NCI-H345 (cell line): Measurements from ENCODE around the gene TASOR2.

Experiments
- DNase-seq: peaks from one replicate; lab custom pipeline; 2025; lab: John Stamatoyannopoulos, UW

TASOR2 gene

GRCh38 chr10:5684318-5684970 lies at the start of gene TASOR2:
Gene TASOR2, plus strand, starts transcription at chr10:5684838. Its CDS starts 35,805 bp downstream, at chr10:5720643.
- DNase-seq = peak; percentile 93

GRCh38 chr10:5634918-5635317 lies 49.7 kb upstream of the TASOR2 start:
- no peak for DNase-seq

GRCh38 chr10:5638494-5638893 lies 46.1 kb upstream of the TASOR2 start:
- no peak for DNase-seq

- no peak for DNase-seq
Observed at GRCh38 chr10:5639066-5639465, 45.6 kb upstream of the TASOR2 start.

- no peak for DNase-seq
Observed at GRCh38 chr10:5640036-5640435, 44.6 kb upstream of the TASOR2 start.

- DNase-seq = no peak
Observed at GRCh38 chr10:5640501-5640900, 44.1 kb upstream of the TASOR2 start.

GRCh38 chr10:5641501-5641900 lies 43.1 kb upstream of the TASOR2 start:
- no peak for DNase-seq

GRCh38 chr10:5643346-5644067 lies 41.1 kb upstream of the TASOR2 start:
- no peak for DNase-seq

- no peak for DNase-seq
Observed at GRCh38 chr10:5644930-5645329, 39.7 kb upstream of the TASOR2 start.

GRCh38 chr10:5645375-5645774 lies 39.3 kb upstream of the TASOR2 start:
- no peak for DNase-seq

GRCh38 chr10:5645944-5646617 lies 38.6 kb upstream of the TASOR2 start:
- no peak for DNase-seq

- no peak for DNase-seq
Observed at GRCh38 chr10:5647507-5648240, 37.0 kb upstream of the TASOR2 start.

GRCh38 chr10:5648494-5649457 lies 35.9 kb upstream of the TASOR2 start:
- no peak for DNase-seq

- DNase-seq = no peak
Observed at GRCh38 chr10:5649746-5650145, 34.9 kb upstream of the TASOR2 start.

- no peak for DNase-seq
Observed at GRCh38 chr10:5650664-5651387, 33.8 kb upstream of the TASOR2 start.

GRCh38 chr10:5651388-5651764 lies 33.3 kb upstream of the TASOR2 start:
- no peak for DNase-seq

GRCh38 chr10:5652746-5653145 lies 31.9 kb upstream of the TASOR2 start:
- DNase-seq = no peak

GRCh38 chr10:5654218-5654755 lies 30.4 kb upstream of the TASOR2 start:
- no peak for DNase-seq

- no peak for DNase-seq
Observed at GRCh38 chr10:5655121-5655520, 29.5 kb upstream of the TASOR2 start.
